ENCODE data around the gene WTIP.
"Not testable (repeated sequence)": the region's sequence is repeated elsewhere in the genome, so short reads cannot be mapped to it uniquely, and the experiment has no call there.

WTIP gene

GRCh38 chr19:34499155-34499834, 17.7 kb downstream of the WTIP start:
- in situ Hi-C loops (cut with HindIII; ENCODE audit: low pct_ligation_motif_present, low pct_unique_long_range_greater_than_20kb, low sequenced_read_pairs), result no loop called here
- no peak for DNase-seq

- in situ Hi-C loops (cut with HindIII; ENCODE audit: low pct_ligation_motif_present, low pct_unique_long_range_greater_than_20kb, low sequenced_read_pairs), result no loop called here
- DNase-seq, result no peak
These were observed 19.1 kb downstream of the WTIP start for GRCh38 chr19:34500656-34501120.

- in situ Hi-C loops (cut with HindIII; ENCODE audit: low pct_ligation_motif_present, low pct_unique_long_range_greater_than_20kb, low sequenced_read_pairs), result no loop called here
- peak; percentile 84 for DNase-seq
These were observed 20.1 kb downstream of the WTIP start for GRCh38 chr19:34501339-34502320.

GRCh38 chr19:34502582-34503411, 21.2 kb downstream of the WTIP start:
- in situ Hi-C loops (cut with HindIII; ENCODE audit: low pct_ligation_motif_present, low pct_unique_long_range_greater_than_20kb, low sequenced_read_pairs), result no loop called here
- no peak for DNase-seq

- in situ Hi-C loops (cut with HindIII; ENCODE audit: low pct_ligation_motif_present, low pct_unique_long_range_greater_than_20kb, low sequenced_read_pairs), result no loop called here
- DNase-seq, result no peak
These were observed 22.1 kb downstream of the WTIP start for GRCh38 chr19:34503531-34504272.

GRCh38 chr19:34504273-34504808, 22.8 kb downstream of the WTIP start:
- in situ Hi-C loops (cut with HindIII; ENCODE audit: low pct_ligation_motif_present, low pct_unique_long_range_greater_than_20kb, low sequenced_read_pairs), result no loop called here
- no peak for DNase-seq

- in situ Hi-C loops (cut with HindIII; ENCODE audit: low pct_ligation_motif_present, low pct_unique_long_range_greater_than_20kb, low sequenced_read_pairs), result no loop called here
- no peak for DNase-seq
These were observed 23.3 kb downstream of the WTIP start for GRCh38 chr19:34504809-34505291.

- no peak for DNase-seq
- in situ Hi-C loops (cut with HindIII; ENCODE audit: low pct_ligation_motif_present, low pct_unique_long_range_greater_than_20kb, low sequenced_read_pairs), result no loop called here
These were observed 23.9 kb downstream of the WTIP start for GRCh38 chr19:34505321-34506025.

GRCh38 chr19:34506026-34506370, 24.4 kb downstream of the WTIP start:
- in situ Hi-C loops (cut with HindIII; ENCODE audit: low pct_ligation_motif_present, low pct_unique_long_range_greater_than_20kb, low sequenced_read_pairs), result no loop called here
- DNase-seq, result no peak

GRCh38 chr19:34507414-34508067, 26.0 kb downstream of the WTIP start:
- DNase-seq, result no peak
- in situ Hi-C loops (cut with HindIII; ENCODE audit: low pct_ligation_motif_present, low pct_unique_long_range_greater_than_20kb, low sequenced_read_pairs), result no loop called here

GRCh38 chr19:34508540-34508939, 27.0 kb downstream of the WTIP start:
- in situ Hi-C loops (cut with HindIII; ENCODE audit: low pct_ligation_motif_present, low pct_unique_long_range_greater_than_20kb, low sequenced_read_pairs), result no loop called here

GRCh38 chr19:34510904-34511303, 29.3 kb downstream of the WTIP start:
- DNase-seq; in situ Hi-C loops (cut with HindIII; ENCODE audit: low pct_ligation_motif_present, low pct_unique_long_range_greater_than_20kb, low sequenced_read_pairs): not testable (repeated sequence)

More at GRCh38 chr19:34508540-34508939, 27.0 kb downstream of the WTIP start:
- no peak for DNase-seq

- DNase-seq, result no peak
- in situ Hi-C loops (cut with HindIII; ENCODE audit: low pct_ligation_motif_present, low pct_unique_long_range_greater_than_20kb, low sequenced_read_pairs), result no loop called here
These were observed 30.8 kb downstream of the WTIP start for GRCh38 chr19:34512254-34512822.

GRCh38 chr19:34513767-34514166, 32.2 kb downstream of the WTIP start:
- in situ Hi-C loops (cut with HindIII; ENCODE audit: low pct_ligation_motif_present, low pct_unique_long_range_greater_than_20kb, low sequenced_read_pairs), result no loop called here

GRCh38 chr19:34519602-34520001, 38.0 kb downstream of the WTIP start:
- in situ Hi-C loops (cut with HindIII; ENCODE audit: low pct_ligation_motif_present, low pct_unique_long_range_greater_than_20kb, low sequenced_read_pairs), result no loop called here
- DNase-seq, result no peak

More at GRCh38 chr19:34513767-34514166, 32.2 kb downstream of the WTIP start:
- DNase-seq, result no peak

GRCh38 chr19:34523408-34523807, 41.9 kb downstream of the WTIP start:
- no peak for DNase-seq
- in situ Hi-C loops (cut with HindIII; ENCODE audit: low pct_ligation_motif_present, low pct_unique_long_range_greater_than_20kb, low sequenced_read_pairs), result no loop called here
